CD4-positive, alpha-beta T cell (primary cell): ENCODE measurements around the gene GP1BA. TPM values are rescaled to one million over a fixed set of nuclear protein-coding genes. Genes with fewer than 3 reads are reported as not detected.

Experiments used
- ATAC-seq: fragments of 200-7000 bp; cut with Tn5 transposase; one replicate; pipeline ENCODE4 v1.10.0; 2022; ENCODE audit warnings: mild to moderate bottlenecking; ENCODE audit not compliant: poor library complexity
- CTCF ChIA-PET: fragments of 350-600 bp; sonication (Branson Sonifier 250); formaldehyde crosslinking; loops from one replicate; lab custom pipeline; 2021; ENCODE audit warnings: antibody characterized with exemption, inconsistent platforms; lab: Charles Lee
- POLR2A ChIA-PET: fragments of 350-600 bp; sonication (Branson Sonifier 250); formaldehyde crosslinking; loops from one replicate; lab custom pipeline; 2021; ENCODE audit warnings: antibody characterized with exemption, inconsistent platforms; lab: Charles Lee
- DNase-seq, 14 experiments: peaks; one replicate each; pipeline ENCODE4 v3.0.0-alpha.2; 2013 to 2020; ENCODE audit warnings: mixed read lengths in 2 of 14
- H3K27ac ChIP-seq, 2 donors: one replicate each; pipeline versions ENCODE4 v1.5.1 to v1.7.0; 2013; ENCODE audit warnings: low read length in 2 of 2, low read depth in 1 of 2, mild to moderate bottlenecking in 1 of 2
- H3K27me3 ChIP-seq, 2 experiments: 1 replicate in 1 of 2; 2 replicates in 1 of 2; pipeline versions ENCODE4 v1.6.1 to v1.7.0; 2013; ENCODE audit warnings: low read length in 2 of 2, control low read depth in 1 of 2, mild to moderate bottlenecking in 1 of 2, moderate library complexity in 1 of 2; ENCODE audit not compliant: insufficient read depth in 2 of 2, control insufficient read depth in 1 of 2
- H3K36me3 ChIP-seq: one replicate; pipeline ENCODE4 v1.6.1; 2013; ENCODE audit warnings: low read length, control low read depth; ENCODE audit not compliant: insufficient read depth
- H3K4me1 ChIP-seq: one replicate; pipeline ENCODE4 v1.6.1; 2013; ENCODE audit warnings: low read length, control low read depth; ENCODE audit not compliant: insufficient read depth
- H3K4me3 ChIP-seq: one replicate; pipeline ENCODE4 v1.5.1; 2013; ENCODE audit warnings: mild to moderate bottlenecking, low read length, moderate library complexity
- H3K9me3 ChIP-seq, 2 experiments: 1 replicate in 1 of 2; 2 replicates in 1 of 2; pipeline versions ENCODE4 v1.6.1 to v1.7.0; 2013; ENCODE audit warnings: low read length in 2 of 2, mild to moderate bottlenecking in 2 of 2, control low read depth in 1 of 2, moderate library complexity in 1 of 2; ENCODE audit not compliant: control insufficient read depth in 1 of 2, insufficient read depth in 1 of 2
- H3K27ac Mint-ChIP-seq: one replicate; pipeline ENCODE4 v1.8.0; 2020; ENCODE audit warnings: mixed read lengths
- H3K27me3 Mint-ChIP-seq: one replicate; pipeline ENCODE4 v1.8.0; 2021; ENCODE audit warnings: mixed read lengths
- H3K36me3 Mint-ChIP-seq: one replicate; pipeline ENCODE4 v1.8.0; 2021; ENCODE audit warnings: low read depth, mixed read lengths
- H3K4me1 Mint-ChIP-seq: one replicate; pipeline ENCODE4 v1.8.0; 2021; ENCODE audit warnings: low read depth, mixed read lengths
- H3K4me3 Mint-ChIP-seq: one replicate; pipeline ENCODE4 v1.8.0; 2020; ENCODE audit warnings: mild to moderate bottlenecking, mixed read lengths
- H3K9me3 Mint-ChIP-seq: one replicate; pipeline ENCODE4 v1.8.0; 2020; ENCODE audit warnings: mixed read lengths
- CTCF ChIP-seq: fragments of 200-600 bp; IDR thresholded peaks from one replicate; pipeline ENCODE4 v1.8.0; 2022; ENCODE audit warnings: antibody characterized with exemption, mild to moderate bottlenecking
- intact Hi-C, 2 experiments: fragments of 100-400 bp; cut with DNase I in 1 of 2; cut with micrococcal nuclease in 1 of 2; formaldehyde crosslinking; loops; one replicate each; pipeline versions ENCODE4 v1.15.1 to v1.9.0; 2023 to 2025; cut with DNase I, micrococcal nuclease
- total RNA-seq, 174 experiments: library from RNA in 2 of 174; stranded (reverse) in 2 of 174; gene quantifications; one replicate each; pipeline ENCODE4 v1.2.3 and lab custom pipeline; 2021 to 2026

GP1BA gene
- total RNA-seq, 2 experiments from 2014 or later, result not detected

GRCh38 chr17:4947411-4948165, 15.5 kb downstream of the GP1BA start:
- peak; percentile 21 for ATAC-seq
- Mint-ChIP-seq H3K27me3 (no peaks in the 10 kb centered on the region), H3K36me3 (peaks cover 53% of the 10 kb centered on the region), H3K4me3 (peak overlapping the region; percentile 99), H3K9me3 (no peaks in the 10 kb centered on the region), H3K27ac (peak overlapping the region; percentile 90), H3K4me1 (peaks cover 63% of the 10 kb centered on the region)
- Histone ChIP-seq H3K36me3 (peaks cover 43% of the 10 kb centered on the region), H3K4me3 (peak overlapping the region; percentile 99), H3K9me3 (peaks cover 0 to 3% of the 10 kb centered on the region in 2 experiments), H3K27me3 (no peaks in the 10 kb centered on the region), H3K4me1 (peaks cover 59% of the 10 kb centered on the region), H3K27ac (peak overlapping the region; percentile 96 to 98)
- peak; percentile 38 to 83 (median 67) for DNase-seq
- TF ChIP-seq CTCF, result no peak
- ChIA-PET CTCF (interaction anchor here (1.2 to 2.3 kb wide), 3 partner anchors 19 to 48 kb away, joined by 3 to 7 read pairs (median 3); partner anchors contain the start of genes C17orf107 and SPAG7), POLR2A (interaction anchor here (0.7 to 13.9 kb wide), 22 partner anchors 9 to 804 kb away, joined by 3 to 350 read pairs (median 5); partner anchors contain the start of genes ARRB2, C17orf107, CHRNE and CYB5D2)
- intact Hi-C loops, result loop anchor here (1.0 to 5.0 kb wide), 4 partner anchors 7 to 235 kb away; partner anchors contain the start of genes ARRB2 (in 2 of the 2), INCA1 (in 1 of the 2), KIF1C (in 1 of the 2) and RNF167 (in 1 of the 2)

- H3K27me3 Mint-ChIP-seq, result no peaks in the 10 kb centered on the region
- Histone ChIP-seq H3K27me3 (no peaks in the 10 kb centered on the region), H3K4me3 (peak within 1 kb of the TSS; percentile 99), H3K9me3 (peaks cover 0 to 3% of the 10 kb centered on the region in 2 experiments), H3K4me1 (peaks cover 51% of the 10 kb centered on the region), H3K27ac (peak within 1 kb of the TSS; percentile 96 to 98), H3K36me3 (peaks cover 35% of the 10 kb centered on the region)
- no peaks in the 10 kb centered on the region for H3K9me3 Mint-ChIP-seq
- H3K4me3 Mint-ChIP-seq, result peak within 1 kb of the TSS; percentile 99
- no peak for TF ChIP-seq CTCF
- H3K36me3 Mint-ChIP-seq, result peaks cover 45% of the 10 kb centered on the region
- intact Hi-C loops, result loop anchor here (1.0 to 5.0 kb wide), 4 partner anchors 8 to 236 kb away; partner anchors contain the start of genes ARRB2 (in 2 of the 2), INCA1 (in 1 of the 2), KIF1C (in 1 of the 2) and RNF167 (in 1 of the 2)
- ChIA-PET POLR2A (interaction anchor here (0.9 to 13.9 kb wide), 21 partner anchors 9 to 805 kb away, joined by 3 to 350 read pairs (median 5); partner anchors contain the start of genes ARRB2, C17orf107, CHRNE and CYB5D2), CTCF (interaction anchor here (1.2 to 1.5 kb wide), 3 partner anchors 20 to 49 kb away, joined by 3 to 4 read pairs (median 3); partner anchors contain the start of genes C17orf107 and SPAG7)
- ATAC-seq, result peak; percentile 55
- peak within 1 kb of the TSS; percentile 90 for H3K27ac Mint-ChIP-seq
- DNase-seq, result peak; percentile 82 to 96 (median 90)
- H3K4me1 Mint-ChIP-seq, result peaks cover 55% of the 10 kb centered on the region
These were observed 16.3 kb downstream of the GP1BA start, which contains the start of gene PFN1 for GRCh38 chr17:4948166-4948930. Gene PFN1, minus strand, starts transcription at chr17:4948530. Its CDS starts 136 bp downstream, at chr17:4948394.
